Body of pancreas (tissue), 4 donors: Measurements from ENCODE around the gene TRIM46. TPM values are rescaled to one million over a fixed set of nuclear protein-coding genes. Genes with fewer than 3 reads are reported as not detected.
"Not testable (repeated sequence)": the region's sequence is repeated elsewhere in the genome, so short reads cannot be mapped to it uniquely, and the experiment has no call there.

Experiments
- ATAC-seq: fragments of 150-250 bp; one replicate; pipeline ENCODE4 v1.9.1; 2016
- DNase-seq, 4 donors: peaks; one replicate each; pipeline ENCODE4 v3.0.0-alpha.2; 2019
- H3K27ac ChIP-seq, 4 donors: fragments of 200-600 bp; sonication (generic); 1 replicate in 3 of 4; 2 replicates in 1 of 4; pipeline versions ENCODE4 v1.5.1 to v1.6.1; 2016 to 2019; ENCODE audit warnings: mild to moderate bottlenecking in 1 of 4, mixed read lengths in 1 of 4, moderate library complexity in 1 of 4
- H3K27me3 ChIP-seq, 2 donors: fragments of 200-600 bp; sonication (generic); one replicate each; pipeline ENCODE4 v1.6.0; 2016; ENCODE audit warnings: mild to moderate bottlenecking in 1 of 2
- H3K36me3 ChIP-seq, 2 donors: fragments of 200-600 bp; sonication (generic); replicated peaks in 1 of 2; 2 replicates each; pipeline ENCODE4 v1.5.1; 2016; ENCODE audit warnings: low read depth in 2 of 2; ENCODE audit not compliant: insufficient read depth in 1 of 2
- H3K4me1 ChIP-seq: fragments of 200-600 bp; sonication (generic); one replicate; pipeline ENCODE4 v1.6.0; 2016
- H3K4me3 ChIP-seq, 2 donors: fragments of 200-600 bp; sonication (generic); 1 replicate in 1 of 2; 2 replicates in 1 of 2; pipeline ENCODE4 v1.5.1; 2016 to 2019
- H3K9me3 ChIP-seq, 3 donors: fragments of 200-600 bp; sonication (generic); 1 replicate in 2 of 3; 2 replicates in 1 of 3; pipeline ENCODE4 v1.5.1; 2016
- POLR2A ChIP-seq, 3 donors: fragments of 450-650 bp; IDR thresholded peaks; one replicate each; pipeline ENCODE4 v1.6.1; 2016; ENCODE audit warnings: antibody characterized with exemption in 3 of 3, mild to moderate bottlenecking in 2 of 3
- WGBS, 2 donors: methylation state at CpG; one replicate each; pipeline ENCODE4 v1.1.5; 2017; 5-methylcytosine and 5-hydroxymethylcytosine counted together
- intact Hi-C: fragments of 100-400 bp; cut with DNase I; formaldehyde crosslinking; loops from one replicate; pipeline ENCODE4 v1.15.1; 2023
- total RNA-seq, 2 donors: library from RNA; depleted of rRNA; stranded (reverse); fragments of >200 nt; gene quantifications; one replicate each; pipeline ENCODE4 v1.1.0, GENCODE V29; 2016
- TF ChIP-seq, protein P1 (sequence below), 7 experiments: fragments of 450-650 bp in 4 of 7; fragments of 200-600 bp in 3 of 7; sonication (generic) in 3 of 7; IDR thresholded peaks; one replicate each; pipeline ENCODE4 v1.5.1; 2016 to 2019; ENCODE audit warnings: antibody characterized with exemption in 7 of 7

Gene TRIM46
- total RNA-seq, 2 donors from 2014 or later = 0.26 TPM; not detected in 1

DNA sequence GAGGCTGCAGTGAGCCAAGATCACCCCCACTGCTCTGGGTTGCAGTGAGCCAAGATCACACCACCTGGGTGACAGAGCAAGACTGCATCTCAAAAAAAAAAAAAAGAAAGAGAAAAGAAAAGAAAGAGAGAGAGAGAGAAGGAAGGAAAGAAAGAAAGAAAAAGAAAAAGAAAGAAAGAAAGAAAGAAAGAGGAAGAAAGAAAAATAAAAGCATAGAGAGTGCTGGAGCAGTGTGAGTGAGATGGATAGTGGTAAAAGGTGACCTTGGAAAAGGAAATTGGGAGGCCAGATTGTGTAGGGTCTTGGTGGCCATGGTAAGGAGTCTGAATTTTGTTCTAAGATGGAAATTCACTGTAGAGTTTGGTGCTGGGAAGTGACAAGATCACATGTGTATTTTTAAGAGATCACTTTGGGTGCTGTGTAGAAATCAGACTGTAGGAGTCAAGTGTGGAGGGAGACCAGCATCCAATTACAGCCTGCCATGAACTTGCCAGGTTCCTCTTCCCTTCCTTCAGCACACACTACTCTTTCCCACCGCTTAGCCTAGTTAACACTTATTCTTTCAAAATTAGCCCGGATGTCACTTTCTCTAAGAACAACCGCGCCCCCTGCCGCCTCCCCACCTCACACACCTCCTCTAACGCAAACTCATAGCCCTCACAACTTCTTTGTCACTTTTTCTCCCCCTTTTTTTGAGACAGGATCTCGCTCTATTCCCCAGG is 52.7 kb downstream of the TRIM46 start:
- Histone ChIP-seq H3K4me1 (peaks cover 19% of the 10 kb centered on the region), H3K36me3 (no peaks in the 10 kb centered on the region), H3K27me3 (no peaks in the 10 kb centered on the region), H3K9me3 (no peaks in the 10 kb centered on the region), H3K4me3 (peak overlapping the region in 1 of 2 donors; percentile 65), H3K27ac (peak overlapping the region; percentile 28 to 88 (median 68))
- 0% methylated on average over 7 of the region's 7 CpGs for WGBS, 2 donors
- intact Hi-C loops = loop anchor here (10.0 kb wide), 1 partner anchor 52 kb away; the partner anchor contains the start of genes KRTCAP2 and TRIM46
- ATAC-seq (peak; percentile 26), DNase-seq (peak; percentile 72 to 82 (median 77))
- TF ChIP-seq, protein P1, sequence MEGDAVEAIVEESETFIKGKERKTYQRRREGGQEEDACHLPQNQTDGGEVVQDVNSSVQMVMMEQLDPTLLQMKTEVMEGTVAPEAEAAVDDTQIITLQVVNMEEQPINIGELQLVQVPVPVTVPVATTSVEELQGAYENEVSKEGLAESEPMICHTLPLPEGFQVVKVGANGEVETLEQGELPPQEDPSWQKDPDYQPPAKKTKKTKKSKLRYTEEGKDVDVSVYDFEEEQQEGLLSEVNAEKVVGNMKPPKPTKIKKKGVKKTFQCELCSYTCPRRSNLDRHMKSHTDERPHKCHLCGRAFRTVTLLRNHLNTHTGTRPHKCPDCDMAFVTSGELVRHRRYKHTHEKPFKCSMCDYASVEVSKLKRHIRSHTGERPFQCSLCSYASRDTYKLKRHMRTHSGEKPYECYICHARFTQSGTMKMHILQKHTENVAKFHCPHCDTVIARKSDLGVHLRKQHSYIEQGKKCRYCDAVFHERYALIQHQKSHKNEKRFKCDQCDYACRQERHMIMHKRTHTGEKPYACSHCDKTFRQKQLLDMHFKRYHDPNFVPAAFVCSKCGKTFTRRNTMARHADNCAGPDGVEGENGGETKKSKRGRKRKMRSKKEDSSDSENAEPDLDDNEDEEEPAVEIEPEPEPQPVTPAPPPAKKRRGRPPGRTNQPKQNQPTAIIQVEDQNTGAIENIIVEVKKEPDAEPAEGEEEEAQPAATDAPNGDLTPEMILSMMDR (IDR thresholded peaks at IDR 0.05) = peak in 6 of 7 experiments; percentile 24 to 81 (median 58)
- TF ChIP-seq POLR2A (IDR thresholded peaks at IDR 0.05) = no peak

DNA sequence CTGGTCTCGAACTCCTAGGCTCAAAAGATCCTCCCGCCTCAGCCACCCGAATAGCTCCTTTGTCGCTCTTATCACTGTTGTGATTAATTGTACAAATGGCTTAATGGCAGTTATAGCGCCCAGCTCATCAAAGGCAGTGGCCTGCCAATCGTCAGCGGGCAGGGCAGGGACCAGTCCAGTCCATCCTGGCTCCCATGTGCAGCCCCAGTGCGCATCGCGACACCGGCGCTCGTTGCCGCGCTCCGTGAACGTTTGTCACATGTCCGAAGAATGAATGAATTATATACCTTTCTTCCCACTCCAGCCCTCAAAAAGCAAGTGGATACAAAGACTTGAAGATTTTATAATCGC is 53.2 kb downstream of the TRIM46 start:
- Histone ChIP-seq H3K4me1 (peaks cover 20% of the 10 kb centered on the region), H3K36me3 (no peaks in the 10 kb centered on the region), H3K4me3 (peak overlapping the region in 1 of 2 donors; percentile 65), H3K27ac (peak overlapping the region; percentile 28 to 88 (median 68)), H3K9me3 (no peaks in the 10 kb centered on the region), H3K27me3 (no peaks in the 10 kb centered on the region)
- peak; percentile 41 to 49 (median 44) for DNase-seq
- 0% methylated on average over 16 to 19 of the region's 19 CpGs for WGBS, 2 donors
- TF ChIP-seq POLR2A (IDR thresholded peaks at IDR 0.05) = no peak
- TF ChIP-seq, protein P1 (IDR thresholded peaks at IDR 0.05) = peak in 1 of 7 experiments; percentile 6
- intact Hi-C loops = loop anchor here (10.0 kb wide), 1 partner anchor 52 kb away; the partner anchor contains the start of genes KRTCAP2 and TRIM46
- ATAC-seq = peak; percentile 38

DNA sequence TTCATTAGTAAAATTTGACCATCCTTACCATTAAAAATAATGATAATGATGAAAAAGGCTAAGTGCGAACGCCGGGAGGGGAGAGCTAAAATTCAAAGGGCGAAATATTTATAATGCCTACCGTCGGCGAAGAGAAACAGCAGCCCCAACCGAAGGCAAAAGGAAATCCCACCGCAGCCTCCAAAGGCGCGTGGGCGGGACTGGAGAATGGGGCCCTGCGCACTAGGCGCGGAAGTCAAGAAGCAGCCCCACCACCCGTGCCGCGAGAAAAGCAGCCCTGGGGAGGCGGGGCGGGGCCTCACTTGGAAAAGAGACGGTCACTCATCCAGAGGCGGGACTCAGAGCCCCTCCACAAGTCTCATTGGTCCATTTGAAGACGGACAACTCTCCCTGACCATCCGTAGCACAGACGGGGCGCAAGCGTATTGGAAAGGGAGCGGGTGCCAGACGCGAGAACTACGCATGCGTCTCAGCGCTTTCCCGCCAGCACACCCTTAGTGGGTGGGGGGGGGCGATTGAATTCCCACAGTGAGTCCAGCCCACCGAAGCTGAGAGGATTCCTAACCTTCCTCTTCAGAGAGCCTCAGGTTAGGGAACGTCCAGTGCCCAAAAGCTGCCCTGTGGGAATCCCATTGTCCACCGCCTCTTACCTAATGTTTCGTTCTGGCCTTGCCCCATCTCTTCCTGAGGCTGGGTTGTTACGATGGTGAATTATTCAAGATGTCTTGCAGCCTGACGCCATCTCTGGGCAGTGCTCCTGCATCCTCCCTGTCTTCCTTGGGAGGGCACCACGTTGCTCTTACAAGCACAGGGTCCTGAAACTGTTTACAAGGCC is 53.8 kb downstream of the TRIM46 start:
- H3K9me3 ChIP-seq = no peaks in the 10 kb centered on the region
- H3K27me3 ChIP-seq = no peaks in the 10 kb centered on the region
- DNase-seq (peak; percentile 98 to 99 (median 98)), ATAC-seq (peak; percentile 99)
- H3K27ac ChIP-seq = peak overlapping the region; percentile 50 to 88 (median 68)
- no peaks in the 10 kb centered on the region for H3K36me3 ChIP-seq
- peak; percentile 24 to 79 (median 71) for TF ChIP-seq POLR2A (IDR thresholded peaks at IDR 0.05)
- TF ChIP-seq, protein P1 (IDR thresholded peaks at IDR 0.05) = no peak
- H3K4me1 ChIP-seq = peaks cover 26% of the 10 kb centered on the region
- H3K4me3 ChIP-seq = peak overlapping the region in 1 of 2 donors; percentile 65
- WGBS, 2 donors = 2% methylated on average over 32 to 41 of the region's 42 CpGs
- intact Hi-C loops = loop anchor here (10.0 kb wide), 1 partner anchor 53 kb away; the partner anchor contains the start of genes KRTCAP2 and TRIM46

DNA sequence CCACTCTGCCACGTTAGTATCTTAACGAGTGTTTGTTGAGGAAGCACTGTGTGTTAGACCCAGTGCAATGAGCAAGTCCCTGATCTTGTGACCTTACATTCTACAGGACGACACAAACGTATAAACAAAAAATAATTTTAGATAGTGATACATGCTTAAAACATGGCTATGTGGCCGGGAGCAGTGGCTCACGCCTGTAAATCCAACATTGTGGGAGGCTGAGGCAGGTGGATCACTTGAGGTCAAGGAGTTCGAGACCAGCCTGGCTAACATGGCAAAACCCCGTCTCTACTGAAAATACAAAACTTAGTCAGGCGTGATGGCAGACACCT is 54.4 kb downstream of the TRIM46 start:
- intact Hi-C loops = loop anchor here (10.0 kb wide), 1 partner anchor 53 kb away; the partner anchor contains the start of genes KRTCAP2 and TRIM46
- ATAC-seq (no peak), DNase-seq (no peak)
- no peaks in the 10 kb centered on the region for H3K36me3 ChIP-seq
- H3K27ac ChIP-seq = peak overlapping the region; percentile 50 to 88 (median 64)
- WGBS, 2 donors = 63 to 73% methylated on average over 7 to 9 of the region's 9 CpGs
- no peak overlapping the region for H3K4me3 ChIP-seq
- peaks cover 29% of the 10 kb centered on the region for H3K4me1 ChIP-seq
- TF ChIP-seq, protein P1 (IDR thresholded peaks at IDR 0.05) = no peak
- no peak for TF ChIP-seq POLR2A (IDR thresholded peaks at IDR 0.05)
- no peaks in the 10 kb centered on the region for H3K27me3 ChIP-seq
- H3K9me3 ChIP-seq = no peaks in the 10 kb centered on the region

DNA sequence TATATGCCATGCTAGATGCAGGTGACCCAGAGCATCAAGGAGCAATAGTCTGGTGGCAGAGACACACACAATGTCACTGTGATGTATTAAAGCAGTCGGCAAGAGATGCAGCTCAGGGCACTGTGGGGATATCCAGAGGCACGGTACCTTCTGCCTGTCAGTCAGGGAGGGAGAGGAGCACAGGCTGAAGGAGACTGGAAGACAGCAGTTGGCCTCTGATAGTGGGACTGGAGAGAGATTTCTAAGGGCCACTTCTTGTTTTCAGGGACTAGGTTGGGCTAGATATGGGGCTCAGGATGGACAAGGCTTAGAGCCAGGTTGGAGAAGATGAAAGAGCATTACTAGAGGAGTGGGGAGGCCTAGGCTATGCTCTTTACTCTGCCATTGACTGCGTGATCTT is 57.7 kb downstream of the TRIM46 start:
- whole genome bisulfite sequencing, 2 donors = 50 to 83% methylated on average over 3 of the region's 3 CpGs
- Histone ChIP-seq H3K4me1 (peaks cover 25% of the 10 kb centered on the region), H3K27ac (peak overlapping the region in 1 of 4 donors; percentile 44)
- intact Hi-C loops, H3K9me3 ChIP-seq, H3K27me3 ChIP-seq, DNase-seq, ATAC-seq, H3K4me3 ChIP-seq, H3K36me3 ChIP-seq: not testable (repeated sequence)

DNA sequence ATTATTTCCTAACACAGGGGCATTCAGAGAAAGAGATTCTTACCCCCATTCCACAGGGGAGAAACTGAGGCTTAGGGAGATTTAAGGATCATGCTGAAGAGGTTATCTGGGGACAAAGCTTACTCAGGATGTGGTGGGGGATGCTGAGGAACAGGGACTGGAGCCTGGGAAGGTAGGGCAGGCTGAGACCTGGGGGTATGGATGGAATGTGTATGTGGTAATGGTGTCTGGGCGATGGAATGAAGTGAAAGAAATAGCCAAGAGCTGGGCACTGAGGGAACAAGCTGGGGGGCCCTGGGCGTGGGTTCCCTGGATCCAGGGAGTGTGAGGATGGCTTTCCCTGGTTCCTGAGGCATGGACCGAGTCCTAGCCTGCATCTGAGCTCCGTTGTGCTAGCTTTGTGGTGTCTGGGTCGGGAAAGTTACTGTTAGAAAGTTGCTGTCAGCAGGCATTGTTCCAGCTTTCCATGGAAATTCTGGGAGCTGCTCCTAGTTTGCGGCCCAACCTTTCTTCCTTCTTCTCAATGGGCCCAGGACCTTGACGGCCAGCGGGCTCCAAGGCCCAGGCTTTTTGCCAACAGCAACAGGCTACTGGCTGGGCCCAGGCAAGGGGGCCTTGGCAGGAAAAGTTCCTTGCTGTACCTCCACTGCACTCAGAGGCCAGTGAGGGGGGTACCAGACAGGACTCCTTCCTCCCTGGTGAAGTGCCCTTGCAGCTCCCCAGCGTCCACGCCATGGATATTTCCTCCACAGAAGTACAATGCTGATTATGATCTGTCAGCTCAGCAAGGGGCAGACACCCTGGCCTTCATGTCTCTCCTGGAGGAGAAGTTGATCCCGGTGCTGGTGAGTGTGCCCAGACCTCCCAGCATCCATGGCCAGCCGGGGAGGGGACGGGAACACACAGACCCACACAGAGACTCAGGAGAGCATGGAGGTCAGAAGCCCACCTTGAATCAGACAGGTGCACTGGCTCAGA is 58.6 kb downstream of the TRIM46 start:
- H3K27me3 ChIP-seq, H3K36me3 ChIP-seq, intact Hi-C loops, H3K4me3 ChIP-seq, ATAC-seq, H3K9me3 ChIP-seq: not testable (repeated sequence)
- peak; percentile 44 to 64 (median 58) for DNase-seq
- WGBS, 2 donors = 40% methylated on average over 11 to 13 of the region's 13 CpGs
- peak overlapping the region in 2 of 4 donors; percentile 2 to 44 for H3K27ac ChIP-seq
- H3K4me1 ChIP-seq = peaks cover 16% of the 10 kb centered on the region
